NCI-H2227 treated with DMSO at 0.1 percent for 48 hours (cell line): ENCODE results near the gene CD2BP2.
A peak's percentile ranks its signal among the peaks of the same experiment; 100 is the strongest.
"Not testable (repeated sequence)": the region's sequence is repeated elsewhere in the genome, so short reads cannot be mapped to it uniquely, and the experiment has no call there.

Experiments
- DNase-seq: peaks from one replicate; lab custom pipeline; 2025; lab: John Stamatoyannopoulos, UW

CD2BP2 gene

DNA sequence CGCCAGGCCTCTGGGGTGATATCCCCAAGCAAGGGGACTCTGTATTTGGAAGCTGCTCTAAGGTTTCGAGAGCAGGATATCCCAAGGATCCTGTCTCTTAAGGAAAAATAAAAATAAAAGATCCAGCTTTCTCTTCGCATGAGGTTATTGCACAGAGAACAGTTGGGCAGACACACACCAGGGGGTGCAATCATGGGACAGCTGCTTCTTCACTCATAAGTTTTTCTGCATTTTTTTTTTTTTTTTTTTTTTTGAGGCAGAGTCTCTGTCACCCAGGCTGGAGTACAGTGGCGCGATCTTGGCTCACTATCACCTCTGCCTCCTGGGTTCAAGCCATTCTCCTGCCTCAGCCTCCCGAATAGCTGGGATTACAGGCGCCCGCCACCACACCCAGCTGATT lies 13.1 kb downstream of the CD2BP2 start:
- not testable (repeated sequence) for DNase-seq

DNA sequence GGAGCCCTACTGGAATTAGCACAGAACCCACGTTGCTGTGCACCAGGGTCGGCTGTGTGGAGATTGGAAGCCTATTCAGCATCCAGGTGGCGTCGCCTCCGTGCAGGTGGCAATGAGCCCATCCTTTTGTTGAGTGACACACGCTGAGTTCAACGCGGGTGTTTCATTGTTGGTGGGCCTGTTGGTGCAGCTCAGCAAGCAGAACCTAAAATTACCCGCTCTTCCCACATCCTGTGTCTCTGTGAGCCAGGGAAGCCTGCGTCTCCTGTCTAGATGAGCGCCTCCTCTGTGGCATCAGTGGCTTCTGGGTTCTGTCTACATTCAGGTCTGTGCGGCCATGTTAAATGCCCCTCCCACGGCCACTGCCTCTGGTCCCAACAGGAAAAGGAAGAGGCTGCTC lies 14.5 kb downstream of the CD2BP2 start:
- DNase-seq: no peak

DNA sequence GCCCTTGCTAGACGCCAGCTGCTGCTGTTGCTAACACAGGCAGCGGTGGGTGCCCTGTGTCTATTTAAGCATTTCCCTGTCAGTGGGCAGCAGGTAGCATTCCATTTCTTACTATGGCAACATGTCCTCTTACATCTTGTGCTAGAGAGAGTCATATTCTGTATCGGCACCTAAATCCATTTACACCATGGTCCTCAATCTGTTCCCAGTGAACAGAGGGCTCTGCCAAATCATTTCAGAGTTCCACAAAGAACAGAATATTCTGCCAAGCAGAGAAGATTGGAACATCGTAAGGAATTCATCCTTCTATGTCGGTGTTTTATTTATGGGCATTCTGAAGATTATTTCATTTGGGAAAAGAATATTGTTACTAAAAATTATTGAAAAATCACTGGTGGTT lies 16.4 kb downstream of the CD2BP2 start:
- DNase-seq: not testable (repeated sequence)

DNA sequence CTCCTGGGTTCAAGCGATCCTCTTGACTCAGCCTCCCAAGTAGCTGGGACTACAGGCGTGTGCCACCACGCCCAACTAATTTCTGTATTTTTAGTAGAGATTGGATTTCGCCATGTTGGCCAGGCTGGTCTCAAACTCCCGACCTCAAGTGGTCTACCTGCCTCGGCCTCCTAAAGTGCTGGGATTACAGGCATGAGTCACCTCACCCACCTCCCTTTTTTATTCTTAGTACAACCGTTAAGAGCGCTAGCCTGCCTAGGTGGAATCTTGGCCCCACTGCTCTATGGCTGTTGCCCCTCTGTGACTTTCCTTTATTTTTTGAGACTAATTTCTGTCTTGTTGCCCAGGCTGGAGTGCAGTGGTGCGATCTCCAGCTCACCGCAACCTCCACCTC lies 17.1 kb downstream of the CD2BP2 start:
- DNase-seq: not testable (repeated sequence)

DNA sequence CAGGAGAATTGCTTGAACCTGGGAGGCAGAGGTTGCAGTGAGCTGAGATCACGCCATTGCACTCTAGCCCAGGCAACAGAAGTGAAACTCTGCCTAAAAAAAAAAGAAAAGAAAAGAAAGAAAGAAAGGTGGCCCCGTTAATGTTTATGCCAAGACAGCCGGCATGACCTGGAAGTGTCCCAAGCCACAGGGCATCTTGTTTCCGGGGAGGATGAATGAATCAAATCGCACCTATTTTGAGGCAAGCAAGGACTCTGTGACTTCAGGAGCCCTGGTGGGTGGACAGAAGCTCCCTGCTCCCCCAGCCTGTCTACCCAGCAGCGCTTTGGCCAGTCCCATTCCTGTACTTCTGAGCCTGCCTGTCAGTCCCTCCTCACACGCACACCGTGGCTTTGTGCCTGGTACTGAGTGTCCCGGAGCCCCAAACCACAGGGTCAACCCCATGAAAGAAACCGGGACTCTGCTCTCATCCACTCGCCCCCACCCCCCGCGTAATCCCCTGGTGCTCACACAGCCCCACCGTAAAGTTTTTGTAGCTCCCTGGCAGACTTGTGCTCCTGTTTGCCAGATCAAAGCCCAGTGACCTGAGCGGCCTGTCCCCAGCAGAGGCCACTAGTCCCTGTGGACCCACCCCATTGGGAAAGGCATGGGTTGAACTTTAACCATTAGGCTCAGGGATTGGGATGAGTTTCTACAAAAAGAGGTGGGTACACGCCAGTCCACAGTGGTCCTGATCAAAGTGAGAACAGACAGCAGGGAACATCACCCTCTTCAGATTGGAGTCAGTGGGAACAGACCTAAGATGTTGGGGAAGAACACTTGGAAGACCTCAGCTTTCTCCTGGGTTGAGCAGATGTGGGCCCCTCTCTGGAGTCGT lies 19.3 kb downstream of the CD2BP2 start:
- DNase-seq: no peak

DNA sequence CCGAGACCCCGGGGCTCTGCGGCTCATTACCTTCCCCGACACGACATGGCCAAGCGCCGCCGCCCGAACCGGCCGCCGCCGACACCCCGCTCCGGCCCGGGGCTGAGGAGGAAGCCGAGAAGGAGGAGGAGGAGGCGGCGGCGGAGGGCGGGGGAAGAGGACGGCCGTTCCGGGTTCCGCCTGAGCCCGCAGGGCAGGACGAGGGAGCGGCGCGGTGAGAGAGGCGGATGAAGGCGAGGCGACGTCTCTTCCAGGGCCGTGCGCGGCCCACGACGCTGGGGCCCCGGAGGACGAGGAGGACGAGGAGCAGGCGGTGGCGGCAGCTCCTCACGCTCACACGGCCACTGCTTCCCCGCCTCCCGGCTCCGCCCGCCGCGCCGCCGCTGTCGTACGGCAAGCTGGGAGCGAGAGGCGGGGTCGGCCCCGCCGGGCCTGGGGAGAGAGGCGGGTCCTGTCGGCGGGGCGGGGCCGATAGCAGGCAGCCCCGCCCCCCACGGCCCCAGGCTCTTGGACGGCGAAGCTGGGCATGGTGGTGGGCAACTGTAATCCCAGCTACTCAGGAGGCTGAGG lies 20.0 kb downstream of the CD2BP2 start:
- peak; percentile 72 for DNase-seq

DNA sequence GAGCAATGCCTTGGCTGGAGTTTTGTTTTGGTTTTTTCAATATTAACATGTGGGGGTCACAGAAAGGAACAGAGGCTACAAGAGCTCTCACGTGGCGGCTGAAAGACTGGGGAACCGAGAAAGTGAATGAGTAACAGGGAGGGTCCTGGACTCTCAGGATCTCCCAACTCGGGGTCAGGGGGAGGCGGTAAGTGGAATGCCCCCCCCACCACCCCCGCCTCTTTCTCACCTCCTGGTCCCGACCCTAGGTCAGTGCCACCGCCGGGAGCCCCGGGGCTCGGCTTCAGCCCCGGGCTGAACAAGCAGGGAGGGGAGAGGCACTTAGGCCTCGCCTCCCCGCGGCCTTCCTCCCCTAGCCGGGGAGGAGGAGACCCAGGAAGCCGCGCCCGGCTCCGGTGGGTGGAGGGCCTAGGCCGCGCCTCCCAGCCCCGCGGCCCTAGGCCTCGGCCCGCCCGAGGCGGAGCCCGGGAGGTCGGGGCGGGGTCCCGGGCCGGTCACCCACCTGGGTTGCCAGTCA lies 20.6 kb downstream of the CD2BP2 start:
- not testable (repeated sequence) for DNase-seq

DNA sequence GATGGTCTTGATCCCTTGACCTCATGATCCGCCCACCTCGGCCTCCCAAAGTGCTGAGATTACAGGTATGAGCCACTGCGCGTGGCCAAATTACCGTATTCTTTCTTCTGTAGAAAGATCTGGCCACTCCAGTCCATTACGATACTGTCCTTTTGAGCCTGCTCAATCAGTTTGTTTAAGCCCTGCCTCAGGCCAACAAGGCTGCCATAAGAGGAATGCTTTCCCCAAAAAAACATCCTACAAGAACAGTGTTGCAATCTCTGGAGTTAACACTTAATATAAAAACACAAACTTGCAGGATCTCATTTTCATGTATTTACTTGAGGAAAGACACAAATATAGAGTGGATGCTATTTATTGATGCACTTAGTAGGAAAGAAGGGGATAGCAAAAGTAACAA lies 30.9 kb downstream of the CD2BP2 start:
- not testable (repeated sequence) for DNase-seq

DNA sequence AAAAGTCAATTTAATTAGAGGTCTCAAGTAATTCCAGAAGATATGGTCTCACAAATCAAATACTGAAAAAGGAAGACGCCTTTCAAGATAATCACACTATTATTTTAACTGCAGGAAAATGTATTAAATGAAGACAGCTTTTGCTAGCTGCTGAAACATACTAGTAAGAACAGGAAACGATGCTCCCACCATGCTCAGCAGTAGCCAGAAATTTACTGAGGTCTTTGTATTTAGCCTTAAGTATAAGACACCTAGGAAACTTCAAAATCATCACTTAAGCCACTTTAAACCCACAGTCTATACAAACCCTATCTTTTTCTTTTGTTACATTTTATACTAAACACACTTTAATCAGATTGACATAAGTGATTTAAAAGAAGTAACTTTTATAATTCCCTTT lies 36.5 kb downstream of the CD2BP2 start:
- not testable (repeated sequence) for DNase-seq

DNA sequence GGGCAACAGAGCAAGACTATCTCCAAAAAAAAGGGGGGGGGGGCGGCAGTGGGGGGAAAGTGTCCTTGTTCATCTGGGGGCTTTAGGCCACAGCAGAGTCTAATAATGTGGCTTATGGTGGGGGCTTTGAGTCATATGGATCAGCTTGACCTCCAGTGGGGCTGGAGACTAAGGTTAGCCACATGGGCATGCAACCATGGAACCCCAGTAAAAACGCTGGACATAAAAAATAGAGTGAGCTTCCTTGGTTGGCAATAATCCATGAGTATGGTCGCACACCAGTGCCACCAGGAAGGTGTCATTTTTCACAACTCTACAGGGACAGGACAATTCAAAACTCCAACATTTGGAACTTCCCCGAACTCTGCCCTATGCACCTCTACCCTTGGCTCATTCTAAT lies 44.2 kb downstream of the CD2BP2 start:
- not testable (repeated sequence) for DNase-seq

DNA sequence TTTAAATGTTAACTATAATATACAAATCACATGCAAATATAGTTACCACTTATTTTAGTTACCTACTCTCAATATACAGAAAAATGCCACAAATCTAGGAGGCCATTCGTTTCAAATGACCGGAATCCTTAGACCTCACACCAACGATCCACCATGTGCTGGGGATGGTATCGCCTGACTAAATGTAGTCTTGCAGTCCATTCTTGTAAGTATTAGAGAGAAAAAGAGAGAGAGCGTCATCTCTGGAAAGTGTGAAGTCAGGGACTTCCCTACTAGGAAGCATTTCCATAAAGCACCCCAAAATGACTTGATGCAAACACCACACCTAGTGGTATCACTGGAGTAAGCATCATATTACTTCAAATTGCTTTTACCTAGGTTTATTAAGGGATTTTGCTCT lies 45.9 kb downstream of the CD2BP2 start:
- not testable (repeated sequence) for DNase-seq
